NCI-H2029 treated with DMSO at 0.1 percent for 48 hours (cell line): ENCODE results near the gene HERC6.
"Not testable (repeated sequence)": the region's sequence is repeated elsewhere in the genome, so short reads cannot be mapped to it uniquely, and the experiment has no call there.

Experiments
- DNase-seq: peaks from one replicate; lab custom pipeline; 2025; lab: John Stamatoyannopoulos, UW

HERC6 gene

DNA sequence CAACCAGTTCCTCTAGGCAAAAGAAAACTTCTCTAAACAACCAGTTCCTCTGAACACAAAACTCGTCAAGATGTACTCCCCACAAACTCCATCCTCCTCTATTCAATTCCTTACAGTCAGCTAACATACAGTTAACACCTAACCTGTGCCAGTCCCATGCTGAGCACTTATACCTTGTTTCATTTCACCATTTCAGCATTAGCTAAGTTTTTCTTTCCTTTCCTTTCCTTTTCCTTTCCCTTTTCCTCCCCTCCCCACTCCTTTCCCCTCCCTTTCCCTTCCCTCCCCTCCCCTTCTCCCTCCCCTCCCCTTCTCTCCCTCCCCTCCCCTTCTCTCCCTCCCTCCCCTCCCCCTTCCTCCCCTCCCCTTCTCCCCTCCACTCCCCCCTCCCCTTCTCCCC lies 13.1 kb downstream of the HERC6 start:
- no peak for DNase-seq

DNA sequence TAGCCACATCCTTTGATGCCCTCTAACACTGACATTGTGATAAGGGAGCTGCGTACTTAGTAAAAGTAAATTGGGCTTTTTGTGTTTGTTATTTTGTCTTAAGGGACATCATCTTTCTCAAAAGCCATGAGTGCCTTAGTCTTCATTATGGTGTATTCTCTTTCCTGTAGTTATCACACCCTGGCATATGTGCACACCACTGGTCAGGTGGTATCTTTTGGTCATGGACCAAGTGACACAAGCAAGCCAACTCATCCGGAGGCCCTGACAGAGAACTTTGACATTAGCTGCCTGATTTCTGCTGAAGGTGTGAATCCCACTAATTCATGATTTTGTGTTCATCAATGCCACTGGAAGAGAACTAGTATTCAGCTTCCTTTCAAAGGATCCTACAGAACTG lies 18.0 kb downstream of the HERC6 start:
- DNase-seq: no peak

DNA sequence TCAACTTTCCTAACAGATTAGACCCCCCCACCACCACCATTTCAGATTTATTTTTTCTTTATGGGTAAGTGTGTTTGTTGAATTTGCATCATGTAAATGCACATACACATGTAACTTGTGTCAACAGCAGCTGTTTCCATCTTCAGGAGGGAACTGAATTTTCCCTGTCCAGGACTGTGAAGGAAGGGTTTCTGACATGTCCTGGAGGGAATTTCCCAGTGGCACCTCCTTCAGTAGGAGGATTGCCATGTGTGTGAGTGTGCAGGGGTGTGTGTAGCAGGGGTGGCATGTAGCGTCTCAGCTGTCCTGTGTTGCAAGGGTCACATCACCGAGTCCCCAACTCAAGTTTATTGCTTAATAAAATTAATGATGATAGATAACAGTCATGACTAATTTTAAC lies 19.7 kb downstream of the HERC6 start:
- DNase-seq: no peak

DNA sequence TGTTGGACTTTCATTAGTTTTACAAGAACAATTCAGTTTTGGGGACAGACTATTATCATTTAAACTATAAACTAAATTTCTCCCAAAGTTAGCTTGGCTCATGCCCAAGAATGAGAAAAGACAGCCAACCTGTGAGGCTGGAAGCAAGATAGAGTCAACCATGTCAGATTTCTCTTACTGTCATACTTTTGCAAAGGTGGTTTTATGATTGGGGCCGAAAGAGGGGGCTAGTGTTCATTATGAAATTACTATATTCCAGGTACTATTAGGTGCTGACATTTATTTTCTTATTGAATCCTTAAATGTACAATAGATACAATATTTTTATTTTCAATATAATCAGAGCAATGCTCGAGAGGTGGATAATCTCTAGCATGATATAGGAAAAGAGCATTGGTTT lies 30.6 kb downstream of the HERC6 start:
- no peak for DNase-seq

DNA sequence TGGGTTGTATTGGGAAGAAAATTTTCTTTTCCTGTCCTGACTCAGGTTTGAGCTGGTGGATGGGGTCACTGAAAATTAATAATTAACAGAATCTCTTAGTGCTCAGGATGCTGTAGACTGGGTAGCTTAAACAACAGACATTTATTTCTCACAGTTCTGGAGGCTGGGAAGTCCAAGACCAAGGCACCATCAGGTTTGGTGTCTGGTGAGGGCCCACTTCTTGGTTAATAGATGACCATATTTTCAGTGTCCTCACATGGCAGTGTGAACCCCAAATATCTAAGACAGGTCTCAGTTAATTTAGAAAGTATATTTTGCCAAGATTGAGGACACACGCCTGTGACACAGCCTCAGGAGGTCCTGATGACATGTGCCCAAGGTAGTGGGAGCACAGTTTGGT lies 31.1 kb downstream of the HERC6 start:
- no peak for DNase-seq

DNA sequence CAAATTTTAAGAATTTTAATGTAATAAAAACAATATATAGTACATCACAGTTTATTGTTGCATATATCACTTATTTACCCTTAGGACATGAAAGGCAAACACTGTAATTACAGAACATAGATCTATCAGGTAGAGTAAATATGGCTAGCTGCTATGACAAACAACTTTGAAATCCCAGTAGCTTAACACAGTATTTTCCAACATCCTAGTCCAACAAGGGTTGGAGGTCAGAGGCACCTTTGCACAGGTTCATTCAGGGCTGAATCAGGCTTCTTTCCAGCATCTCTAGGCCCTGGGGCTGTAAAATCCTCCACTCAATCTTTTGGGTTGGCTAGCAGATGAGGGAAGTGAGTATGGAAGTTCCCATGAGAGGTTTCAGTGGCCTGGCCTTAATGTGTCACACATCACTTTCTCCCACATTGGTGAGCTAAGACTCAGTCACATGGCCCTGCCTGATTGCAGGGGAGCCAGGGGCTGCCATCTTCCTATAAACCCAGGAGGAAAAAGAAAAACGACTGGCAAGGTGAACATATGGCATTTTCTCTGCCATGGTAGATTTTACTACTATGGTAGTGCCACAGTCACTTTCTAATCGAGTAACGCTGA lies 32.9 kb downstream of the HERC6 start:
- DNase-seq: no peak

DNA sequence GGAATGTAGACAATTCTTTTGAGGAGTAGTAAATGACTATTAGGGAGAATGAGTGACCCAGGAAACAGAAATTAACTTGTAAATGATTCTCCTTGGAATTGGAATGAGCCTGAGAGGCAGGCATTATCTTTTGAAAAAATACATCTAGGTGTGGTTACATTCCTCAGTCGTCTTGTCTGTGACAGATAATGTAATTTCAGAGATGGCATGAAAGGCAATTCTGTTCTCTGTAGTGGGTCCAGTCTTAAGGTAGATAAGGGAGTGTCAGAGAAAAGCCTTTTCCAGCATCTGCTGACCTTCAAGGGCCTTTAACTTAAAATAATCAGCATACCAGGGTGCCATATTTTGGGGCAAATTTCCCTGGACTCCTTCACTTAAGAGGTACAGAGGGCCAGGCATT lies 35.1 kb downstream of the HERC6 start:
- DNase-seq: no peak

DNA sequence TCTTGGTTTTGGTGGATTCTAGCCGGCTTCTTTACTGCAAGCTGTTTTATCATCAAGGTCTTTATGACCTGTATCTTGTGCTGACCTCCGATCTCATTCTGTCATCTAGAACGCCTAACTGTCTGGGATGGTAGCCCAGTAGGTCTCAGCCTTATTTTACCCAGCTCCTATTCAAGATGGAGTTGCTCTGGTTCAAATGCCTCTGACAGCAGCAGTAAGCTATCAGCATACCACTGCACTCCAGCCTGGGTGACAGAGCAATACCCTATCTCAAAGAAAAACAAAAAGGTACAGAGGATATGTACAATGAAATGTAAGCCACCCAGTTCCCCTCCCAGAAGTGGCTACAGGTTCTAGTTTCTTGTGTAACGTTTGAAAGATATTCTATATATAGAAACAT lies 36.1 kb downstream of the HERC6 start:
- no peak for DNase-seq

DNA sequence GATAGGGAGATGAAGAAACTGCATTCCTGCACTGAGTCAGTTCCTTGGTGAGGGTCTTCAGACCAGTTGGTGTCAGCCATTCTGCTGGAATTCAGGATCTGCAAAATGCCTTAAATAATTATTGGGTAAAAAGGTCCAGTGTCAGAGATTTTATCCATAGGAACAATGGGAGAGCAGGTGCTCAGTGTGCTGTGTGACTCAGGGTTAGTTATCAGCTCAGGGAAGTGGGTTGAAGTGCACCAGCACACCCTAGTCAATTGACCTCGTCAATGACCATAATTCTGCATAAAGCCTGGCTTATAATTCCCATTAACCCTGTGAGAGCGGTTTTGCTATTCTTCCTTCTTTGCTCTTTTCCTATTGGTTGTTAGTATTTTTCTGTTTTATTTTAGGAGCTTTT lies 37.3 kb downstream of the HERC6 start:
- no peak for DNase-seq

DNA sequence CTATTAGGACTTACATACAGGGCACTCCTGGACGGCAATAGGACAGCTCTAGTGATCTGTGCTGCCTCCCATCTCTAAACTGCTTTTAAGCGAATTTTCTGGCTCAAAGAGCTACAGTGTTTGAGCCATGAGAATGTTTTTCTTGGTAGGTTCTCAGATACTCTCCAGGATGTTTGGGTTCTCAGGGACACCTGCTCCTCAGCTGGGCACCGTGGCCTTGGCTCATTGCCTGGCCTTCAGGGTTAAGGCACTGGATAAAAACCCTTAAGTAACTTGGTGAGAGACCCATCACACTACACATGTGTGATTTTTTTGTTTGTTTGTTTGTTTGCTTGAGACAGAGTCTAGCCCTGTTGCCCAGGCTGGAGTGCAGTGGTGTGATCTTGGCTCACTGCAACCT lies 39.8 kb downstream of the HERC6 start:
- DNase-seq: no peak

DNA sequence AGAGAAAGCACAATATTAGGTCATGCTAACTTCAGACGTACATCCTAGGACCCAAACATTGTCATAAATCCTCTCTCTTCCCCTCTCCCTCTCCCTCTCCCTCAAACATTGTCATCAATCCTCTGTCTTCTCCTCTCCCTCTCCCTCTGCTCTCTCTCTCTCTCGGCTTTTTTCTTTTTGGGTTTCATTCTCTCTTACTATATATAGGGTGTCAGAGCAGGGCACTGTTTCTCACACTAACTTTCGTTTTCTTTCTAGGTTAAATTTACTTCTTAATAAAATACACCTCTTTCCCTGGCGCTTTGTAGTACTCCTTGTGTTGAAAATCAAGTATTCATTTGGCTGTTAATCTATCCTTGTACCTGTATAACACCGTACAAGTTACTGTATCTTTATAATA lies 41.2 kb downstream of the HERC6 start:
- no peak for DNase-seq

DNA sequence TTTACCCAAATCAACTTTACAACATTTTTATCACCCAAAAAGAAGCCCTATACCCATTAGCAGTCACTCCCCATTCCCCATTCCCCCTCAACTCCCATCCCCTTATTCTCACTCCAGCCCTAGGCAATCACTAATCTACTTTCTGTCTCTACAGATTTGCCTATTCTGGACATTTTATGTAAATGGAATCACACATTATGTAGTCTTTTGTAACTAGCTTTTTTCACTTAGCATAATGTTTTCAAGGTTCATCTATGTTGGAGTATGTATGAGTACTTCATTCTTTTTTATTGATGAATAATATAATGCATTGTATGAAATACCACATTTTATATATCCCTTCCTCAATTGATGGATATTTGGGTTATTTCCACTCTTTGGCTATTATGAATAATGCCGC lies 42.2 kb downstream of the HERC6 start:
- DNase-seq: no peak

DNA sequence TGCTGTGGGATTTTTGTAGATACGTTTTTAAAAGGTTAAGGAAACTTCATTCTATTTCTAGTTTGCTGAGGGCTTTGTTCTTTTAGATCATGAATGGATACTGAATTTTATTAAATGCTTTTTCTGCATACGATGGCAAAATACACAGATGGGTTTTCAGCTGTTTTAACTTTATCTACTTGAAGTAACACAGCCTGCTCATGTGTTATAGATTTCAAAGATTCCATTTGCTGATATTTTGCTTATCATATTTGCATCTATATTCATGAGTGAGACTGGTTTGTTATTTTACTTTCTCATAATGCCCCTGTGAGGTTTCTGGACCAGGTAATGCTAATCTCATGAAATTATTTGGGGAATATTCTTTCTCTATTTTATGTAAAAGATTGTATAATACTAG lies 43.8 kb downstream of the HERC6 start:
- DNase-seq: no peak

DNA sequence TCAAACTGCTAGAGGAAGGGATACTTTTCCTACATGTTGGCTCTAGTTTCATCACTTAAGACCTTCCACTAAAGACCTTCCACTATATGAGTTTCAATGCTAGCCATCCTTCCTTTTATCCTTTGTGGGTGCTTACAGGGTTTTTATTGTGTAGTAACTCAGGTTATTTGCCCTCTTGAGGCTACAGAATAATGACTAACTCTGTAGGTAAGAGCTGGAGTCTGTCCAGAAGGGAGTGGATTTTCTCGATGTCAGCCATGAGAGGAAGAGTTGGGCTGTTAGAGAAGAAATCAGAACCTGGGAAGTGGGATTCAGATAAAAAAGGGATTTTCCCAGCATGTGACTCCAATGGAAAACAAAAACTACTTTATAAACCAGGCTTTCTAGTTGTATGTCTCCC lies 50.7 kb downstream of the HERC6 start:
- DNase-seq: no peak

DNA sequence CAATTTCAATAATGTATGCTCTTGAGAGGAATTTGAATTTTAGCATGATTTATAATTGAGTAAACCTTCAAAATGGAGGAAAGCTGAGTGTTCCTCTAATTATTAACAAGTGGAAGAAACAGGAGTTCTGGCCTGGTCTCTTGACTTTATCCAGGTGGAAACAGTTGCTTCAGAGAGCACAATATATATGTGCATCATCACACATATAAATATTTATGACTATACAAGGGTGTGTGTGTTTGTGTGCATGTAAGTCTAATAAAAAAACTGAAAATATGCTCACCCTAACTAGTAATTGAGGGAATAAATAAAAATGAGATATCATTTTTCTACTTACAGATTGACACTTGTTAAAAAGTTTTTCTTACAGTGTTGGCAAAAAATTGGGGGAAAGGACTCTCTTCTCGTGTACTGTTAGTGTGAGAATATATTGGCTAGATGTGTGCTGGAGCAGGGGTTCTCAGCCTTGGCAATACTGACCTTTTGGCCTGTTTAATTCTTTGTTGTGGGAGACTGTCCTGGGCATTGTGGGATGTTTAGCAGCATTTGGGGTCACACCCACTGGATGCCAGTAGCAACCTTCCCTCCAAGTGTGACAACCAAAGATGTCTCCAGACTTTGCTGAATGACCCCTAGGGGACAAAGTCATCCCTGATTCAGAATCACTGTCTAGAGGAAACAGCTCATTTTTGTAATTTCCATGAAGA lies 57.5 kb downstream of the HERC6 start:
- DNase-seq: no peak

DNA sequence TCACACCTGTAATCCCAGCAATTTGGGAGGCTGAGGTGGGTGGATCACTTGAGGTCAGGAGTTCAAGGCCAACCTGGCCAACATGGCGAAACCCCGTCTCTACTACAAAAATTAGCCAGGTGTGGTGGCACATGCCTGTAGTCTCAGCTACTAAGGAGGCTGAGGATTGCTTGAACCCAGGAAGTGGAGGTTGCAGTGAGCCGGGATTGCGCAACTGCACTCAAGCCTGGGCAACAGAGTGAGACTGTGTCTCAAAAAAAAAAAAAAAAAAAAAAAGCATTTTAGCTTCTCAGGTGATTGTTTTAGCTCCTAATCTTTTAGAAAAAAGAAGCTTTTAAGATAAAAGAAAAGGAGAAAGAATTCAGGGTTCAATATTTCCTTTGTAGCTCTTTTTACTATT lies 59.2 kb downstream of the HERC6 start:
- not testable (repeated sequence) for DNase-seq

DNA sequence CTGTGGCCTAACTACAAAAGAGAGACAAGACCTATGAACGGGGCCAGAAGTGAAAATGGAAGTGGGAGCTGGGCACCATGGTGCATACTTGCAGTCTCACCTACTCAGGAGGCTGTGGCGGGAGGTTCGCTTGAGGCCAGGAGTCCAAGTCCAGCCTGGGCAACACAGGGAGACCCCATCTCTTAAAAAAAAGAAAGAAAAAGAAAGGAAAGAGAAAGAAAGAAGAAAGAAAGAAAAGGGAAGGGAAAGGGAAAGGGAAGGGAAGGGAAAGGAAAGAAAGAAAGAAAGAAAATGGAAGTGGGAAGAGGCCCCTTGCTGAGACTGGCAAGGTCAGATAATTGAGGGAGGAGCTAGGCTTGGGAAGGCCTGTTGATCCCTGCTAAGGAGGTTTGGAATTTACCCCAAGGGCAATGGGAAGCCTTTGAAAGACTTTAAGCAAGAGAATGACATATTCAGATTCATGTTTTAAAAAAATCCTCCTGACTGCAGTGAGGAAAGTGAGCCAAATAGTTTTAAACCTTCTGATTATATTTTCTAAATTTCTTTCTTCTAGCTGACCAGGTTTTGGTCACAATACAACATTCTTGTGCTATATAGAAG lies 60.6 kb downstream of the HERC6 start:
- no peak for DNase-seq

DNA sequence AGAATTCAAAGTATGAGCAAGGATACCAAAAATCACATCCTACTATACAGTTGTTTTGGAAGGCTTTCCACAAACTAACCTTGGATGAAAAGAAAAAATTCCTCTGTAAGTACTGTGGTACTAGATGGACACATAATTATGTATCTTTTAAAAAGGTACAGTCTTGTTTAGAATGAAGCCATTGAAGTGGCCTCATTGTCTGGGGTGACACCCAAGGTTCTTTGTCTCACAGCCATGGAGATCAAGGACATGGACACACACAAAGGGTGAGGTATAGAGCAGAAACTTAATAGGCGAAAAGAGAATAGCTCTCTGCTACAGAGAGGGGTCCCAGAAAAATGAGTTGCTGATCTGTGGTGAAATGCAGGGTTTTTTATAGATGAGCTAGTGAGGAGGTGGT lies 61.5 kb downstream of the HERC6 start:
- DNase-seq: no peak

DNA sequence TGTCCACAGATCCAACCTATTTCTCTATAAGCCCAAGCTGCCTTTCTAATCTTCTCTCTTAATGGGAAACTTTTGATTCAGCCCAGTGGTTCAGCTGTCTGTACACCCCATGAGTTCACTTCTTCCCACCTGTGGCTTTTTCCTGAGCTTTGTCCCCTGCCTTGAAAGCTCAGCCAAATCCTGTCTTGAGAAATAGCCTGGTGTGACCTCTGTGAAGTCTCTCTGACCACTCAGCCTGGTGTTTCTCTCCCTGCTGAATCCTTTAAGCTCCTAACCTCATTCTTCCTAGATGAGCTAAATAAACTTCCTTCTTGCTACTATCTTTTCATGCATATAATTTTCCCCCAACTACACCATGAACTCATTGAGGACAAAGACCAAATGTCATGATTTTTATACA lies 63.0 kb downstream of the HERC6 start:
- no peak for DNase-seq

DNA sequence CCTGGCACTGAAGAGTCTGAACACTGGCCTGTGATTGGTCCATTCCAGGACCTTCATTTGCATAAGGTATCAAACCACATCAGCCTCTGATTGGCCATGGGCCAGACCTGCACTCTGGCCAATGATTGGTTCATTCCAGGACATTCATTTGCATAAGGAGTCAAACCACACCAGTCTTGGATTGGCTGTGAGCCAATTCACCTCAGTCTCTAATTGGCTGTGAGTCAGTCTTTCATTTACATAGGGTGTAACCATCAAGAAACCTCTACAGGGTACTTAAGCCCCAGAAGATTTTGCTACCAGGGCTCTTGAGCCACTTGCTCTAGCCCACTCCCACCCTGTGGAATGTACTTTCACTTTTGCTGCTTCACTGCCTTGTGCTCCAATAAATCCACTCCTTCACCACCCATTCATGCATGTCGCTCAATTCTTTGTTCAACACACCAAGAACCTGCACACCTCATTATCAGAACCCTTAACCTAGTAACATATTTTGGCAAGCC lies 64.1 kb downstream of the HERC6 start:
- DNase-seq: no peak

DNA sequence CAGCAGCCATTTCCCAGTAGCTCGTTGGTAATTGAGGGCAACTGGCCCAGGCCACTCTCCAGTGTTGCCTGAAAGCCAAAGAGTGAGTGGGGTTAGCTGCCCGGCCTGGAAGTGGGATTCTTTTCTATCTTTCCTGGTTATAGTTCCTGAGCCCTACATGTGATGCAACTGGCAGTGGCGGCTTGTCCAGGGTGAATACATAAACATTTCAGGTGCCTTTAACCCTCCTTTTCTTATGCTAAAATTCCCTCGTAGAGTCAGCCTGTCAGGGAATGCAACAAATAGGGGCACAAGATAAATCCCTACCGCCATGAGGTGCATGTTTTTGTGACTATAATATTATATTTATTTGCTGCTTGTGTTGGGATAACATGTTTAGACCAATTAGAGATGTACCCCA lies 64.8 kb downstream of the HERC6 start:
- DNase-seq: no peak

DNA sequence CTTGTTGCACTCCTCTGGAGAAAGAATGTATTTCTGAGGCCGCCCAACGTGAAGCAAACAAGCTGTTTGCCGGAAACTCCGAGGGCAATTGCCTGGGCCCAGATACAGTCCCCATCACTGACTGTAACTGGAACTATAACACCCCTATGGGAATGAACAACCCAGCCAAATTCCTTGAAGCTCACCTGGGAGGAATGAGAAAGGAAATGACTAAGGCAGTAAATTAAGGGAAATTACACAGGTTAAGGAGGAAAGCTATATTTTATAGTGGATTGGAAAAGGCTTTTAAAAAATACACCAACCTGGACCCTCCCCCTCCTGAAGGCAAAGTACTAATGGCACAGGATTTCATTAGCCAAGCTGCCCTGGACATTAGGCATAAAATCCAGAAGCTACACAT lies 66.6 kb downstream of the HERC6 start:
- no peak for DNase-seq

DNA sequence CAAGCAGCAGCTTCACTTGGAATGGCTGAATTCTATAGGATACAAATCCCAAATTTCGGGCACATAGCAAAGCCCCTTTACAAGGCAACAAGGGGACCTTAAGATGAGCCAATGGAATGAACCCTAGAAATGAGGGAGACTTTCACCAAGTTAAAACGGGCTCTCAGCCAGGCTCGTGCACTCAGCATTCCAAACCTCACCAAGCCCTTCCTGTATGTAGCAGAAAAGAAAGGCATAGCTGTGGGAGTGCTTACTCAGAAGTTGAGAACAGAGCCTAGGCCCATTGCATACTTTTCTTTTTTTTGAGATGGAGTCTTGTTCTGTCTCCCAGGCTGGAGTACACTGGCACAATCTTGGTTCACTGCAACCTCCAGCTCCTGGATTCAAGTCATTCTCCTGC lies 67.5 kb downstream of the HERC6 start:
- no peak for DNase-seq
